Erythroblast (primary cell): ENCODE results near the gene FBXW7.

Source experiments
- DNase-seq, 2 experiments: peaks; one replicate each; lab custom pipeline; 2025; lab: John Stamatoyannopoulos, UW
- GATA1 ChIP-seq: IDR thresholded peaks from 2 replicates; pipeline ENCODE4 v1.6.1; 2011; ENCODE audit warnings: low read depth, mild to moderate bottlenecking, control low read depth, low read length, moderate library complexity
- POLR2A ChIP-seq: IDR thresholded peaks from 2 replicates; pipeline ENCODE4 v1.6.1; 2011; ENCODE audit warnings: mild to moderate bottlenecking, low read length

Gene FBXW7

DNA sequence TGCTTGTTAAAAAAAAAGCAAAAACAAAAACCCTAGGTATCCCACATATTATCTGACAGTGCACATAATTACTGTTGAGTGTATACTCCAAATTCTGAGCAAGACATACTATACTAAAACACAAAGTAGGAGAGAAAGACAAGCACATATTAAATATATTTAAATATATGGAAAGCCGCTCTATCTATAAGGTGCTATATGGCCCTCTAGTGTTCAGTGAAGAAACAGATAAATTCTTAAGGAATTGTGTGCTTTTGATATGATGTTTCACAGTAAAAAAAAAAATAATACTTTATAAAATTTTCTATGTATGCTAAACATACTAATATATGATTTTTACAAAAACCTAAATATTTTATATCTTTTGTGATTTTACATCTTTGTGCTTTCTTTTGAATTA lies 137.8 kb downstream of the FBXW7 start:
- peak in 1 of 2 experiments; percentile 24 for DNase-seq
- TF ChIP-seq GATA1, result no peak
- no peak for TF ChIP-seq POLR2A

DNA sequence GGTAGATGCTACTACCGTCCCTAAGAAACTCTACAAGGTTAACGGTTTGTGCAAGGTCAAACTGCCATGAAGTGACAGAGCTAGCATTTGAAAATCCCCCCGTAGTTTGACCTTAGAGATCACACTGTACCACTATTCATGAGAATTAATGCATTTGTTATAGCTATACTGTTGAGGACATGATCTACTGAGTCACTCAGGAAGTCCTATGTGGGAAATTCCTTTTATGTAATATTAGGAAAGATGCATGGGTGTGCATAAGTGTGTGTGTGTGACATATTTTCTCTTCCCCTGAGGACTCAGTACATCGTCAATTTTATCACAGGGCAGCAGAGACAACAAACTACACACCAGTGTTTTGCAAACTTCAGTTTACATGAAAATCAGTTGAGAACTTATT lies 141.1 kb downstream of the FBXW7 start:
- TF ChIP-seq POLR2A, result no peak
- TF ChIP-seq GATA1, result no peak
- no peak for DNase-seq

DNA sequence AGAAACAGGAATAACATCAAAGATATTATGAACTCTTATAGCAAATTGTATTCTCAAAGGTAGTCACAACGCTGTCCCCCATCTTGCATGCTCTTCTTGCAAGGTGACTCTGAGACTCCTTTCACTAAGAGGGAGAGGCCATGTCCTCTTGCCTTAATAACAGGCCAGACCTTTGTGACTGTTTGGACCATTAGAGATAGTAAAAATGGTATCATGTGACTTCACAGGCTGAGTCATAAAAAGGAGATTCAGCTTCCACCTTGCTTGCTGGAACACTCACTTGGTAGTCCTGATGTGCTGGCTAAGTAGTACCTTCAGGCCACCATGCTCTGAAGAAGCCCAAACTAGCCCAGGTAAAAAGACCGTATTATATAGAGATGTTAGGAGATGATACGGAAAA lies 143.8 kb downstream of the FBXW7 start:
- TF ChIP-seq POLR2A, result no peak
- TF ChIP-seq GATA1, result no peak

GRCh38 chr4:152390216-152390615 lies 145.7 kb downstream of the FBXW7 start:
- DNase-seq, result no peak
- TF ChIP-seq GATA1, result no peak
- no peak for TF ChIP-seq POLR2A

More for the DNA sequence above, 143.8 kb downstream of the FBXW7 start:
- peak; percentile 16 to 33 for DNase-seq

- no peak for DNase-seq
- TF ChIP-seq GATA1 (no peak), POLR2A (no peak)
Observed at GRCh38 chr4:152389359-152389758, 146.5 kb downstream of the FBXW7 start.

DNA sequence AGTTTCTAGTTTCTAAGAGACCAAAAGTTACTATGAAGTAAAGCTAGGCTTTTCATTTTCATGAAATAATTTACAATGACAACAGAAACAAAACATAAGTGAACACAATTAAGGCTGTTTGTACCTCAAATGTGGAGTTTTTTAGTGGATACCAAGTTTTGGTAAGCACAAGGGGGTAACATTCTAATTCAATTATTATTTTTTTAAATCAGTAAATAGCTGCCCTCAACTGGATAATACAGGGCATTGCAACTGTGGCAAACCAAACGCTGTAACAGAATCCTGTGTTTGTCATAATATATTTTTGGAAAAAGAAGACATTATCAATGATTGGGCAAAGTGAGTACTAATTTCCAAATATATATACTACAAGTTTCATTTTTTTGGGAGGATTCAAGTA lies 150.3 kb downstream of the FBXW7 start:
- DNase-seq, result no peak
- TF ChIP-seq GATA1, result no peak
- no peak for TF ChIP-seq POLR2A

- no peak for DNase-seq
- TF ChIP-seq POLR2A (no peak), GATA1 (no peak)
Observed at GRCh38 chr4:152382057-152382785, 153.7 kb downstream of the FBXW7 start.

- TF ChIP-seq GATA1 (no peak), POLR2A (no peak)
- DNase-seq, result no peak
Observed at GRCh38 chr4:152380919-152381318, 155.0 kb downstream of the FBXW7 start.

- DNase-seq, result no peak
- no peak for TF ChIP-seq GATA1
Observed at GRCh38 chr4:152380185-152380584, 155.7 kb downstream of the FBXW7 start.

DNA sequence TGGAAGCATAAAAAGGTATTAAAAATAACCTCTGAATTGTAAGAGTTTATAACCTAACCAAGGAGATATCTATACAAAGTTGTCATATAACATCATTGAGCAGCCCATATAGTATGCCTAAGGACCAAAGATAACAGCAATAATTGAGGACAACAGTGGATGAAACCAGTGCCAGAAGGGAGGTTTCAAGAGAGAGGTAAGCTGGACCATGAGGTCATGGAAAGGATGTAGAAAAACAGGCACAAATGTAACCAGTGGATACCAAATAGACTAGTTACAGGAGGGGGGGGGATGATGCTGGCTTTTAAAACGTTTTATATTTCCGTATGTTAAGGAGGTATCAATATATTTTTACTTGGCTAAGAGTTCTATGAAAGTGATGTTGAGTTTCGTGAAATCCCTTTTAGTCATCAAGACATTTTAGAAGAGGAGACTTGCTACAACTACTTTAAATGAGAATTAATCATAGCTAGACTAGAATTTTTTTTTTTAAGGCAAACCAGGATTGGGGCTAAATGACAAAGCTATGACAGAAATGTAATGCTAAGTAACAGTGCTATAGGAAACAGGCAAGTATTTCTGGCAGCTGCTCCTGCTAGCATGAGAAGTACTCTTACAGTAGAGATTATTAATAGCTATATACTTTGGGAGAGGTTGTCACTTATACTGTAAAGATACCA lies 161.1 kb downstream of the FBXW7 start:
- TF ChIP-seq POLR2A, result no peak
- DNase-seq, result no peak

DNA sequence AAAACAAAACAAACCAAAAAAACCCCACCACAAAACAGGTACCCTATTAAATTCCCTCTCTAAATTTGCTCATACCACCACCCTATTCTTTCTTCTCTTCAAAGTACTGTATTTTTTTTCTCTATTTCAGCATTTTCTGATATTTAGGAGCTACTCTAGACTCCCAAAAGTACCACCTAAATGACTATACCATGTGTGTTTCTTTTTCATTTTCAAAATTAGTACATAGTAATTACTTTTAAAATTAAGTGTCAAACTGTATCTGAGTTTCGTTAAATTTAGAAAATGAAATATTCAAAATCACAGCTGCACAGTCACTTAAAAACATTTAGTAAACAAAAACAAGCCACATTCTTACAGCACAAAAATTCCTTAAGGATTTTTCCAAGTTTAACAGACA lies 161.7 kb downstream of the FBXW7 start:
- DNase-seq, result no peak
- TF ChIP-seq POLR2A (no peak), GATA1 (no peak)

- DNase-seq, result no peak
- TF ChIP-seq GATA1, result no peak
Observed at GRCh38 chr4:152372444-152372843, 163.4 kb downstream of the FBXW7 start.

DNA sequence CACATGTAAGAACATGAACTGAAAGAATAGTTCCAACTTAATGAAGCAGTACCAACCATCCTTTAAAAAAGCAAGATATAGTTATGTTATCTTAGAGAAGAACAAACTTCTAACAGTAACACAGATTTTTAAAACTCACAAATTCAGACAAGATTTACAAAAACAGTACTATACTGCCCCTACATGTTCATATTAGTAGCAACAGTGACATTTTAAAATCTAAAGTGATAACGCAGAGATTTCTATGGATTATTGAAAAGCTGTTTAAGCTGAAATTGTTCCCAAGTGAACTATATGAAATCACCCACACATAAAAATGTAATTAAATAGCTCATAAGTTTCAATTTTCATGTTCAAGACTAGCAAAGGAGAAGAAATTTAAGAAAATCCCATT lies 166.0 kb downstream of the FBXW7 start:
- TF ChIP-seq GATA1 (no peak), POLR2A (no peak)
- no peak for DNase-seq

- no peak for TF ChIP-seq GATA1
- no peak for TF ChIP-seq POLR2A
Observed at GRCh38 chr4:152369203-152369901, 166.5 kb downstream of the FBXW7 start.

More at GRCh38 chr4:152369203-152369901, 166.5 kb downstream of the FBXW7 start:
- DNase-seq, result no peak
